Parathyroid adenoma (tissue), 2 donors: ENCODE measurements around the gene WNT9B.

Source experiments
- H2AFZ ChIP-seq: fragments of 300-600 bp; sonication (generic); one replicate; pipeline ENCODE4 v1.7.0; 2017; ENCODE audit warnings: antibody characterized with exemption, mild to moderate bottlenecking
- H3K27ac ChIP-seq: fragments of 300-600 bp; sonication (generic); one replicate; pipeline ENCODE4 v1.7.0; 2017
- H3K27me3 ChIP-seq: fragments of 300-600 bp; sonication (generic); one replicate; pipeline ENCODE4 v1.7.0; 2017; ENCODE audit warnings: low read length; ENCODE audit not compliant: control insufficient read depth, insufficient read depth
- H3K36me3 ChIP-seq: fragments of 300-600 bp; sonication (generic); one replicate; pipeline ENCODE4 v1.7.0; 2017; ENCODE audit warnings: low read length; ENCODE audit not compliant: control insufficient read depth, insufficient read depth
- H3K4me1 ChIP-seq: fragments of 300-600 bp; sonication (generic); one replicate; pipeline ENCODE4 v1.7.0; 2017; ENCODE audit warnings: control low read depth
- H3K4me2 ChIP-seq: fragments of 300-600 bp; sonication (generic); one replicate; pipeline ENCODE4 v1.7.0; 2017; ENCODE audit warnings: low read length
- H3K4me3 ChIP-seq: fragments of 300-600 bp; sonication (generic); one replicate; pipeline ENCODE4 v1.7.0; 2017; ENCODE audit warnings: low read depth, low read length
- H3K79me2 ChIP-seq: fragments of 300-600 bp; sonication (generic); one replicate; pipeline ENCODE4 v1.7.0; 2017; ENCODE audit warnings: control low read depth
- H3K9ac ChIP-seq: fragments of 300-600 bp; sonication (generic); one replicate; pipeline ENCODE4 v1.7.0; 2017; ENCODE audit warnings: mild to moderate bottlenecking
- H3K9me3 ChIP-seq: fragments of 300-600 bp; sonication (generic); one replicate; pipeline ENCODE4 v1.7.0; 2017; ENCODE audit warnings: low read length; ENCODE audit not compliant: control insufficient read depth
- TF ChIP-seq, protein P1 (sequence below): fragments of 300-600 bp; sonication (generic); IDR thresholded peaks from one replicate; pipeline ENCODE4 v1.7.0; 2017; ENCODE audit warnings: antibody characterized with exemption, mild to moderate bottlenecking
- donor health status: primary hyperparathyroidism.

The WNT9B gene

DNA sequence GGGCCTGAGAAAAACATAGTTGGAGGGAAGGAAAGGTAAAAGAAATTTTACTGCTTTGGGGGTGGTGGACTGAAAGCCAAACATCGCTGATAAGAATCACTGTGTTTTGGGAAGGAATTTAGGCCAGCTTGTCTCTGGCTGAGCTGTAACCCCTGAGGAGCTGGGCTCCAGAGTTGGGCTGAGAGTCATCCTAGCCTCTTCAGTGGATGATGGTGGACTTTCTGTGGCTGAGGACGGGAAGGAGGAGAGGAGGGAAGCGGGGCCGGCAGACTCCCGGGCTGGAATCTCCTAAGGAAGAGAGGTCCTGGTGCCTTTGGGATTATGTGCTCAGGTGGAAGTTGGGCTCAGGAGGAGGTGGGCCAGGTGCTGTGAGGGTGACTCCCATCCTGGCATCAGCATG, 8.6 kb downstream of the WNT9B start:
- no peak overlapping the region for H3K9ac ChIP-seq
- no peak overlapping the region for H2AFZ ChIP-seq
- TF ChIP-seq, protein P1, sequence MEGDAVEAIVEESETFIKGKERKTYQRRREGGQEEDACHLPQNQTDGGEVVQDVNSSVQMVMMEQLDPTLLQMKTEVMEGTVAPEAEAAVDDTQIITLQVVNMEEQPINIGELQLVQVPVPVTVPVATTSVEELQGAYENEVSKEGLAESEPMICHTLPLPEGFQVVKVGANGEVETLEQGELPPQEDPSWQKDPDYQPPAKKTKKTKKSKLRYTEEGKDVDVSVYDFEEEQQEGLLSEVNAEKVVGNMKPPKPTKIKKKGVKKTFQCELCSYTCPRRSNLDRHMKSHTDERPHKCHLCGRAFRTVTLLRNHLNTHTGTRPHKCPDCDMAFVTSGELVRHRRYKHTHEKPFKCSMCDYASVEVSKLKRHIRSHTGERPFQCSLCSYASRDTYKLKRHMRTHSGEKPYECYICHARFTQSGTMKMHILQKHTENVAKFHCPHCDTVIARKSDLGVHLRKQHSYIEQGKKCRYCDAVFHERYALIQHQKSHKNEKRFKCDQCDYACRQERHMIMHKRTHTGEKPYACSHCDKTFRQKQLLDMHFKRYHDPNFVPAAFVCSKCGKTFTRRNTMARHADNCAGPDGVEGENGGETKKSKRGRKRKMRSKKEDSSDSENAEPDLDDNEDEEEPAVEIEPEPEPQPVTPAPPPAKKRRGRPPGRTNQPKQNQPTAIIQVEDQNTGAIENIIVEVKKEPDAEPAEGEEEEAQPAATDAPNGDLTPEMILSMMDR = no peak
- H3K9me3 ChIP-seq = no peaks in the 10 kb centered on the region
- no peak overlapping the region for H3K27ac ChIP-seq
- no peaks in the 10 kb centered on the region for H3K79me2 ChIP-seq
- H3K27me3 ChIP-seq = no peaks in the 10 kb centered on the region
- H3K4me3 ChIP-seq = no peak overlapping the region
- H3K4me1 ChIP-seq = peaks cover 5% of the 10 kb centered on the region
- H3K4me2 ChIP-seq = peak overlapping the region; percentile 48
- H3K36me3 ChIP-seq = no peaks in the 10 kb centered on the region

- no peak overlapping the region for H3K9ac ChIP-seq
- H3K4me1 ChIP-seq = peaks cover 8% of the 10 kb centered on the region
- no peak overlapping the region for H3K4me3 ChIP-seq
- no peak overlapping the region for H3K4me2 ChIP-seq
- H3K79me2 ChIP-seq = no peaks in the 10 kb centered on the region
- H3K27ac ChIP-seq = no peak overlapping the region
- H3K27me3 ChIP-seq = no peaks in the 10 kb centered on the region
- H3K9me3 ChIP-seq = no peaks in the 10 kb centered on the region
- TF ChIP-seq, protein P1 = no peak
- no peak overlapping the region for H2AFZ ChIP-seq
- H3K36me3 ChIP-seq = no peaks in the 10 kb centered on the region
Observed at GRCh38 chr17:46862949-46863348, 11.6 kb downstream of the WNT9B start.

- Histone ChIP-seq H3K9ac (no peak overlapping the region), H3K4me2 (no peak overlapping the region)
- TF ChIP-seq, protein P1 = no peak
Observed at GRCh38 chr17:46863383-46864121, 12.2 kb downstream of the WNT9B start.

GRCh38 chr17:46865100-46865499, 13.7 kb downstream of the WNT9B start:
- Histone ChIP-seq H3K79me2 (no peaks in the 10 kb centered on the region), H3K4me1 (peaks cover 4% of the 10 kb centered on the region), H3K27me3 (no peaks in the 10 kb centered on the region), H3K4me2 (no peak overlapping the region), H3K9me3 (no peaks in the 10 kb centered on the region), H3K9ac (no peak overlapping the region), H3K27ac (no peak overlapping the region), H3K36me3 (no peaks in the 10 kb centered on the region), H3K4me3 (no peak overlapping the region), H2AFZ (no peak overlapping the region)
- TF ChIP-seq, protein P1 = no peak

More at GRCh38 chr17:46863383-46864121, 12.2 kb downstream of the WNT9B start:
- Histone ChIP-seq H3K36me3 (no peaks in the 10 kb centered on the region), H3K27ac (no peak overlapping the region), H2AFZ (no peak overlapping the region), H3K4me1 (peaks cover 8% of the 10 kb centered on the region), H3K79me2 (no peaks in the 10 kb centered on the region), H3K9me3 (no peaks in the 10 kb centered on the region), H3K27me3 (no peaks in the 10 kb centered on the region), H3K4me3 (no peak overlapping the region)

DNA sequence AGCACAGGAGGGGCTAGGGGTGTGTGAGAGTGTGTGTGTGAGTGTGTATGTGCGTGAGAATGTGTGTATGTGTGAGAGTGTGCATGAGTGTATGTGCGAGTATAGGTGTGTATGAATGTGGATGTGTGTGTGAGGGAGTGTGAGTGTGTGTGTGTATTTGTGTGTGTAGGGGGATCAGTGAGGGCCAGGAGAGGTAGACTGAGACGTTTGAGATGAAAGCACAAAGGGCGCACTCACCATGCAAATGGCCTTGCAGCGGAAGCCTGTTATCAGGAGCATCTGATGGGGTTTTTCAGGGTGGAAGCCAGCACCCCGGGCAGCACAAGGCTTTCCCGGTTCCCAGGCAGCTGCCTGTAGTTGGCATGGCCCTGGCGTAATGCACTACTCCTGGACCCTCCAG, 14.9 kb downstream of the WNT9B start:
- H2AFZ ChIP-seq = no peak overlapping the region
- no peaks in the 10 kb centered on the region for H3K79me2 ChIP-seq
- no peak overlapping the region for H3K4me2 ChIP-seq
- no peaks in the 10 kb centered on the region for H3K27me3 ChIP-seq
- no peaks in the 10 kb centered on the region for H3K36me3 ChIP-seq
- peaks cover 3% of the 10 kb centered on the region for H3K4me1 ChIP-seq
- H3K4me3 ChIP-seq = no peak overlapping the region
- no peak overlapping the region for H3K9ac ChIP-seq
- H3K9me3 ChIP-seq = no peaks in the 10 kb centered on the region
- H3K27ac ChIP-seq = no peak overlapping the region
- TF ChIP-seq, protein P1 = no peak
